Endodermal cell (in vitro differentiated cells): ENCODE data around the gene PALLD. TPM values are rescaled to one million over a fixed set of nuclear protein-coding genes. Genes with fewer than 3 reads are reported as not detected.

Experiments used
- DNase-seq: peaks from one replicate; pipeline ENCODE4 v3.0.0-alpha.2; 2017
- H3K27ac ChIP-seq: 2 replicates; pipeline ENCODE4 v1.5.1; 2013; ENCODE audit warnings: mild to moderate bottlenecking, low read depth, low read length, moderate library complexity
- H3K27me3 ChIP-seq: 2 replicates; pipeline ENCODE4 v1.6.1; 2013; ENCODE audit warnings: mild to moderate bottlenecking, low read length, moderate library complexity; ENCODE audit not compliant: insufficient read depth, control insufficient read depth, poor library complexity, severe bottlenecking
- H3K36me3 ChIP-seq: 2 replicates; pipeline ENCODE4 v1.7.0; 2013; ENCODE audit warnings: mild to moderate bottlenecking, low read length, moderate library complexity; ENCODE audit not compliant: control insufficient read depth, insufficient read depth
- H3K4me1 ChIP-seq: one replicate; pipeline ENCODE4 v1.7.0; 2013; ENCODE audit warnings: low read length; ENCODE audit not compliant: control insufficient read depth, insufficient read depth
- H3K4me3 ChIP-seq: 2 replicates; pipeline ENCODE4 v1.5.1; 2013; ENCODE audit warnings: mild to moderate bottlenecking, low read length, moderate library complexity
- H3K9ac ChIP-seq: 2 replicates; pipeline ENCODE4 v1.6.1; 2013; ENCODE audit warnings: mild to moderate bottlenecking, low read length, moderate library complexity; ENCODE audit not compliant: poor library complexity, severe bottlenecking; ENCODE audit errors: extremely low read depth
- H3K9me3 ChIP-seq: 2 replicates; pipeline ENCODE4 v1.6.1; 2013; ENCODE audit warnings: mild to moderate bottlenecking, low read length, moderate library complexity; ENCODE audit not compliant: control insufficient read depth
- H3K27ac Mint-ChIP-seq: 2 replicates; pipeline ENCODE4 v1.8.0; 2020; ENCODE audit warnings: mixed read lengths
- H3K27me3 Mint-ChIP-seq: 2 replicates; pipeline ENCODE4 v1.8.0; 2021; ENCODE audit warnings: mild to moderate bottlenecking, mixed read lengths; ENCODE audit not compliant: insufficient read depth
- H3K36me3 Mint-ChIP-seq: 2 replicates; pipeline ENCODE4 v1.8.0; 2020; ENCODE audit warnings: low read depth, mixed read lengths
- H3K4me1 Mint-ChIP-seq: 2 replicates; pipeline ENCODE4 v1.8.0; 2020; ENCODE audit warnings: mixed read lengths
- H3K4me3 Mint-ChIP-seq: 2 replicates; pipeline ENCODE4 v1.8.0; 2020; ENCODE audit warnings: mild to moderate bottlenecking, moderate library complexity, mixed read lengths
- H3K9me3 Mint-ChIP-seq: 2 replicates; pipeline ENCODE4 v1.8.0; 2020; ENCODE audit warnings: mild to moderate bottlenecking, mixed read lengths
- WGBS, 2 experiments: methylation state at CpG; one replicate each; pipeline versions ENCODE4 v1.1.5 to v1.1.7; 2013; ENCODE audit warnings: missing lambda C conversion rate in 2 of 2, mixed read lengths in 1 of 2; ENCODE audit not compliant: insufficient coverage in 1 of 2, insufficient read length in 1 of 2; 5-methylcytosine and 5-hydroxymethylcytosine counted together
- total RNA-seq, 2 donors: library from RNA; stranded (reverse); fragmentation: NEBNext Ultra II Directional in 1 of 2; extraction: Animal tissue kit (Norgen Biotek cat#: 25700) in 1 of 2; gene quantifications; 2 replicates in 1 of 2; 3 replicates in 1 of 2; pipeline ENCODE4 v1.2.1, GENCODE V29; 2021
- TF ChIP-seq, protein P1 (sequence below): fragments of 200-600 bp; sonication (generic); conservative IDR thresholded peaks from 2 replicates; pipeline ENCODE4 v1.5.0; 2021; ENCODE audit warnings: antibody characterized with exemption, mild to moderate bottlenecking

Gene PALLD
- total RNA-seq, 2 donors from 2014 or later = 51.8 to 86.7 TPM

DNA sequence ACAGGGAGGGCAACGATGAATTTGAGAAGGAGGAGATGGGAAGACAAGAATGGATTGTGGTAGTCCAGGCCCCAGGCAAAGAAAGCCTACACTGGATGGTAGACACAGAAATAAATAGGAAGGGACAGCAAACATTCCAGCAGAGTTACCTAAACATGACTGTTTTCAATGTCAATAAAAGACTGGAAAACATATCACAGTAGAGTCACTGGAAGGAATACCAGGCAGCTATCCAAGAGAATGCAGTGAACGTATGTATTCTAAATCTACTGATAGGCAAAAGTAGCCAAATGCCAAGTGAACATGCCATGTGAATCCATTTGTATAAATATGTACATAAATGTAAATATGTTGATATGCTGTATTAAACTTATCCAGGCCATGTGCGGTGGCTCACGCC lies 183.0 kb downstream of the PALLD start:
- 94 to 100% methylated on average over 1 to 4 of the region's 4 CpGs for WGBS, 2 experiments
- Histone ChIP-seq H3K9me3 (no peaks in the 10 kb centered on the region), H3K4me1 (peaks cover 2% of the 10 kb centered on the region), H3K9ac (no peak overlapping the region), H3K27me3 (no peaks in the 10 kb centered on the region), H3K4me3 (no peak overlapping the region), H3K36me3 (peaks cover 15% of the 10 kb centered on the region), H3K27ac (no peak overlapping the region)
- no peak overlapping the region for H3K27ac Mint-ChIP-seq
- H3K9me3 Mint-ChIP-seq = no peaks in the 10 kb centered on the region
- H3K27me3 Mint-ChIP-seq = no peaks in the 10 kb centered on the region
- no peak for DNase-seq
- no peaks in the 10 kb centered on the region for H3K4me1 Mint-ChIP-seq
- TF ChIP-seq, protein P1, sequence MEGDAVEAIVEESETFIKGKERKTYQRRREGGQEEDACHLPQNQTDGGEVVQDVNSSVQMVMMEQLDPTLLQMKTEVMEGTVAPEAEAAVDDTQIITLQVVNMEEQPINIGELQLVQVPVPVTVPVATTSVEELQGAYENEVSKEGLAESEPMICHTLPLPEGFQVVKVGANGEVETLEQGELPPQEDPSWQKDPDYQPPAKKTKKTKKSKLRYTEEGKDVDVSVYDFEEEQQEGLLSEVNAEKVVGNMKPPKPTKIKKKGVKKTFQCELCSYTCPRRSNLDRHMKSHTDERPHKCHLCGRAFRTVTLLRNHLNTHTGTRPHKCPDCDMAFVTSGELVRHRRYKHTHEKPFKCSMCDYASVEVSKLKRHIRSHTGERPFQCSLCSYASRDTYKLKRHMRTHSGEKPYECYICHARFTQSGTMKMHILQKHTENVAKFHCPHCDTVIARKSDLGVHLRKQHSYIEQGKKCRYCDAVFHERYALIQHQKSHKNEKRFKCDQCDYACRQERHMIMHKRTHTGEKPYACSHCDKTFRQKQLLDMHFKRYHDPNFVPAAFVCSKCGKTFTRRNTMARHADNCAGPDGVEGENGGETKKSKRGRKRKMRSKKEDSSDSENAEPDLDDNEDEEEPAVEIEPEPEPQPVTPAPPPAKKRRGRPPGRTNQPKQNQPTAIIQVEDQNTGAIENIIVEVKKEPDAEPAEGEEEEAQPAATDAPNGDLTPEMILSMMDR = no peak
- H3K36me3 Mint-ChIP-seq = no peaks in the 10 kb centered on the region
- H3K4me3 Mint-ChIP-seq = no peak overlapping the region

GRCh38 chr4:168682898-168683500 lies 186.1 kb downstream of the PALLD start:
- Histone ChIP-seq H3K27me3 (no peaks in the 10 kb centered on the region), H3K4me1 (no peaks in the 10 kb centered on the region), H3K36me3 (peaks cover 15% of the 10 kb centered on the region), H3K27ac (no peak overlapping the region), H3K9ac (no peak overlapping the region), H3K4me3 (no peak overlapping the region), H3K9me3 (no peaks in the 10 kb centered on the region)
- no peaks in the 10 kb centered on the region for H3K4me1 Mint-ChIP-seq
- TF ChIP-seq, protein P1 = no peak
- H3K27me3 Mint-ChIP-seq = no peaks in the 10 kb centered on the region
- H3K36me3 Mint-ChIP-seq = no peaks in the 10 kb centered on the region
- no peaks in the 10 kb centered on the region for H3K9me3 Mint-ChIP-seq
- WGBS, 2 experiments = 72 to 83% methylated on average over 2 to 3 of the region's 3 CpGs
- H3K27ac Mint-ChIP-seq = no peak overlapping the region
- DNase-seq = no peak
- no peak overlapping the region for H3K4me3 Mint-ChIP-seq

DNA sequence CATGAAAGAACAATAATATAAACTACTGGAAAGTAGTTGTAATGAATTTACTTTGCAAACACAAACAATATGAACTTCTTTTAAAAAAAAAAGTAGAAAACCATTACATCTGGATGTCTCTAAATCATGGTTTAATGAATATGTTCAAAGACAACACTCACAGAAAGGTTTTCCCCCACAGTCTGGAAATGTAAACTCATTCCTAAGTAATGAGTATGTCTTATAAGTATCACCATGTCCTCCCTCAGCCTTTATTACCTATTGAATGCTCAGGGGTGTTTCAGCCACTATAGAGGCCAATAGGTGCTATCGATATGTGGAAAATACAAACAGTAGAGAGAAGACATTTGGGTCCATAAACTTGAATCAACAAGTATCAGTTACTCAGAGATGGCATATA lies 186.7 kb downstream of the PALLD start:
- Mint-ChIP-seq H3K27me3 (no peaks in the 10 kb centered on the region), H3K4me1 (no peaks in the 10 kb centered on the region), H3K4me3 (no peak overlapping the region), H3K27ac (no peak overlapping the region), H3K36me3 (no peaks in the 10 kb centered on the region), H3K9me3 (no peaks in the 10 kb centered on the region)
- TF ChIP-seq, protein P1 = no peak
- Histone ChIP-seq H3K9me3 (no peaks in the 10 kb centered on the region), H3K4me3 (no peak overlapping the region), H3K27me3 (no peaks in the 10 kb centered on the region), H3K27ac (no peak overlapping the region), H3K4me1 (no peaks in the 10 kb centered on the region), H3K36me3 (peaks cover 15% of the 10 kb centered on the region), H3K9ac (no peak overlapping the region)
- no peak for DNase-seq
- 100% methylated on average over 1 of the region's 1 CpG; no CpG with 5 or more reads in 1 of the 2 experiments for WGBS, 2 experiments
